DND-41 (cell line): Measurements from ENCODE around the gene VPS16.

Experiments used
- ATAC-seq: fragments of 200-7000 bp; cut with Tn5 transposase; 3 replicates; pipeline ENCODE4 v1.9.1; 2021; ENCODE audit warnings: low read depth; ENCODE audit not compliant: insufficient read depth
- DNase-seq: peaks from one replicate; pipeline ENCODE4 v3.0.0-alpha.2; 2020
- H2AFZ ChIP-seq: 2 replicates; pipeline ENCODE4 v1.6.0; 2012; ENCODE audit warnings: low read depth, low read length
- H3K27ac ChIP-seq: 2 replicates; pipeline ENCODE4 v1.5.1; 2012; ENCODE audit warnings: low read length, inconsistent platforms
- H3K27me3 ChIP-seq: fragments of 200-600 bp; sonication (generic); 2 replicates; pipeline ENCODE4 v1.6.0; 2012; ENCODE audit warnings: low read length, mild to moderate bottlenecking, inconsistent platforms; ENCODE audit not compliant: insufficient read depth, poor library complexity
- H3K36me3 ChIP-seq: 2 replicates; pipeline ENCODE4 v1.5.1; 2012; ENCODE audit warnings: low read length, inconsistent platforms; ENCODE audit not compliant: insufficient read depth
- H3K4me1 ChIP-seq: 2 replicates; pipeline ENCODE4 v1.5.1; 2012; ENCODE audit warnings: mild to moderate bottlenecking, low read length; ENCODE audit not compliant: insufficient read depth
- H3K4me2 ChIP-seq: 2 replicates; pipeline ENCODE4 v1.6.0; 2012; ENCODE audit warnings: mild to moderate bottlenecking, moderate library complexity, low read length, inconsistent platforms; ENCODE audit not compliant: insufficient read depth
- H3K4me3 ChIP-seq, 2 experiments: fragments of 200-600 bp in 1 of 2; shearing (Covaris generic) in 1 of 2; 2 replicates each; pipeline ENCODE4 v1.5.1; 2012 to 2016; ENCODE audit warnings: inconsistent platforms in 2 of 2, low read length in 2 of 2, mild to moderate bottlenecking in 2 of 2, low read depth in 1 of 2, moderate library complexity in 1 of 2
- H3K79me2 ChIP-seq: 2 replicates; pipeline ENCODE4 v1.6.0; 2012; ENCODE audit warnings: low read length, inconsistent platforms; ENCODE audit not compliant: insufficient read depth
- H3K9ac ChIP-seq: 2 replicates; pipeline ENCODE4 v1.6.0; 2012; ENCODE audit warnings: low read depth, mild to moderate bottlenecking, inconsistent platforms, low read length, moderate library complexity
- H3K9me3 ChIP-seq: 2 replicates; pipeline ENCODE4 v1.5.1; 2012; ENCODE audit warnings: low read length, moderate library complexity, mild to moderate bottlenecking, inconsistent platforms; ENCODE audit not compliant: insufficient read depth, severe bottlenecking
- H4K20me1 ChIP-seq: 2 replicates; pipeline ENCODE4 v1.6.0; 2012; ENCODE audit warnings: low read length; ENCODE audit not compliant: insufficient read depth
- EZH2 ChIP-seq: IDR thresholded peaks from 3 replicates; pipeline ENCODE4 v1.6.1; 2012; ENCODE audit warnings: borderline replicate concordance, low read depth, mild to moderate bottlenecking, moderate library complexity, low read length, inconsistent platforms; ENCODE audit not compliant: severe bottlenecking
- TF ChIP-seq, protein P1 (sequence below): IDR thresholded peaks from 2 replicates; pipeline ENCODE4 v1.5.1; 2012; ENCODE audit warnings: borderline replicate concordance, low read length, moderate library complexity, mild to moderate bottlenecking; ENCODE audit not compliant: poor library complexity, severe bottlenecking; ENCODE audit errors: extremely low read depth

VPS16 gene

DNA sequence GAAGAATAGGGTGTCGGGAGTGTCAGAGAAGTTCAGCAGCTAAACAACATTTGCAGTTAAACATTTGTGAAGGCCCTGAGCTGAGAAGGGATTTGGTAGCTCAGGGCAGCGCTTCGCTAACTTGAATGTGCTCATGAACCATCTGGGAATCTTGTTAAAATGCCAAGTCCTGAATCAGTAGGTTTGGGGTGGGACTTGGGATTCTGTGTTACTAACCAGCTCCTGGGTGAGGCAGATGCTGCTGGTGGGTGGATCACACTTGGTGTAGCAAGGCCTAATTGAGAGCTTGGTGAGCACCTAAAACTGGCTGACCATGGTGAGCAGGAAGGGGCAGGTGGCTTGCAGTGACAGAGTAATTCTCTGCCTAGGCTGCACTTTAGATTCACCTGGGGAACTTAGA is 38.6 kb downstream of the VPS16 start:
- H2AFZ ChIP-seq: no peak overlapping the region
- peaks cover 53% of the 10 kb centered on the region for H4K20me1 ChIP-seq
- H3K9me3 ChIP-seq: no peaks in the 10 kb centered on the region
- no peak for DNase-seq
- H3K9ac ChIP-seq: no peak overlapping the region
- H3K79me2 ChIP-seq: peaks cover 94% of the 10 kb centered on the region
- H3K27me3 ChIP-seq: no peaks in the 10 kb centered on the region
- peaks cover 20% of the 10 kb centered on the region for H3K36me3 ChIP-seq
- H3K4me2 ChIP-seq: no peak overlapping the region
- no peak overlapping the region for H3K27ac ChIP-seq
- H3K4me3 ChIP-seq: no peak overlapping the region
- ATAC-seq: no peak
- peaks cover 26% of the 10 kb centered on the region for H3K4me1 ChIP-seq
- no peak for TF ChIP-seq EZH2
- TF ChIP-seq, protein P1, sequence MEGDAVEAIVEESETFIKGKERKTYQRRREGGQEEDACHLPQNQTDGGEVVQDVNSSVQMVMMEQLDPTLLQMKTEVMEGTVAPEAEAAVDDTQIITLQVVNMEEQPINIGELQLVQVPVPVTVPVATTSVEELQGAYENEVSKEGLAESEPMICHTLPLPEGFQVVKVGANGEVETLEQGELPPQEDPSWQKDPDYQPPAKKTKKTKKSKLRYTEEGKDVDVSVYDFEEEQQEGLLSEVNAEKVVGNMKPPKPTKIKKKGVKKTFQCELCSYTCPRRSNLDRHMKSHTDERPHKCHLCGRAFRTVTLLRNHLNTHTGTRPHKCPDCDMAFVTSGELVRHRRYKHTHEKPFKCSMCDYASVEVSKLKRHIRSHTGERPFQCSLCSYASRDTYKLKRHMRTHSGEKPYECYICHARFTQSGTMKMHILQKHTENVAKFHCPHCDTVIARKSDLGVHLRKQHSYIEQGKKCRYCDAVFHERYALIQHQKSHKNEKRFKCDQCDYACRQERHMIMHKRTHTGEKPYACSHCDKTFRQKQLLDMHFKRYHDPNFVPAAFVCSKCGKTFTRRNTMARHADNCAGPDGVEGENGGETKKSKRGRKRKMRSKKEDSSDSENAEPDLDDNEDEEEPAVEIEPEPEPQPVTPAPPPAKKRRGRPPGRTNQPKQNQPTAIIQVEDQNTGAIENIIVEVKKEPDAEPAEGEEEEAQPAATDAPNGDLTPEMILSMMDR: no peak

DNA sequence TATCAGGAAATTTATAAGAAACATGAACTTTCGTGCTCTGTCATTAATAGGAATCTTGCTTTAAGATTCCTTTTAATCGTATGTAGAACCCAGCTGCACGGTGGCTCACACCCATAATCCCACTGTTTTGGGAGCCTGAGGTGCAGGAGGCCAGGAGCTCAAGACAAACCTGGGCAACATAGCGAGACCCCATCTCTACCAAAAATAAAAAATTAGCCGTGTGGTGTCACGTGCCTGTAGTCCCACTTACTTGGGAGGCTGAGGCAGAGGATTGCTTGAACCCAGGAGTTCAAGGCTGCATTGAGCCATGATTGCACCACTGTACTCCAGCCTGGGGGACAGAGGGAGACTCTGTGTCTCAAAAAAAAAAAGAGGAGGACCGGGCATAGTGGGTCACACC is 40.1 kb downstream of the VPS16 start:
- Histone ChIP-seq H3K9ac (no peak overlapping the region), H3K4me3 (no peak overlapping the region), H3K9me3 (no peaks in the 10 kb centered on the region), H2AFZ (no peak overlapping the region), H4K20me1 (peaks cover 56% of the 10 kb centered on the region), H3K27ac (no peak overlapping the region), H3K36me3 (peaks cover 9% of the 10 kb centered on the region), H3K4me1 (peaks cover 11% of the 10 kb centered on the region), H3K27me3 (no peaks in the 10 kb centered on the region), H3K4me2 (no peak overlapping the region), H3K79me2 (peaks cover 93% of the 10 kb centered on the region)
- no peak for TF ChIP-seq EZH2
- TF ChIP-seq, protein P1: no peak
- ATAC-seq: no peak
- DNase-seq: no peak

DNA sequence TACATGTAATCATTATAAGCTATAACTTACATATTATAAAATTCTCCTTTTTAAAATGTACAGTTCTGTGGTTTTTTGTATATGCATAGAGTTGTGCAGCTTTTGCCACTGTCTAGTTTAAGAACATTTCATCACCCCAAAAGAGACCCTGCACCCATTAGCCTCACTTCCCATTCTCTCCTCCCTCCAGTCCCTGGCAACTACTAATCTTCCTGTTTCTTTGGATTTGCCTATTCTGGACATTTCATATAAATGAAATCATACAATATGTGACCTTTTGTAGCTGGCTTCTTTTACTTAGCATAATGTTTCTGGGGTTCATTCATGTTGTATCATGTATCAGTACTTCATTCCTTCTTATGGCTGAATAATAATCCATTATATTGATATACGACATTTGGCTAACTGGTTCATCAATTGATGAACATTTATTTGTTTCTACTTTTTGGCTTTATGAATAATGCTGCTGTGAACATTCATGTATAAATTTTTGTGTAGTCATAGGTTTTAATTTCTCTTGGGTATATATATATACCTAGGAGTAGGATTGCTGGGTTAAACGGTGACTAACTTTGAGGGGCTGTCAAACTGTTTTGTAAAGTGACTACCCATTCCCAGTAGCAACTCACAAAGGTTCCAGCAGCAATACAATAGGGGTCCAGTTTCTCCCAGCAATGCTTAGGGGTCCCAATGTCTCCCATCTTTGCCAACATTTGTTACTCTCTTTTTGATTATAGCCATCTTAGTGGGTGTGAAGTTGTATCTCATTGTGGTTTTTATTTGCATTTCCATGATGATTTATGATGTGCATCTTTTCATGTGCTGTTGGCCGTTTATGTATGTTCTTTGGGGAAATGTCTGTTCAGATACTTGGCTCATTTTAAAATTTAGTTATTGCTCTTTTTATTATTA is 43.4 kb downstream of the VPS16 start:
- Histone ChIP-seq H3K4me2 (no peak overlapping the region), H4K20me1 (peaks cover 63% of the 10 kb centered on the region), H3K9ac (no peak overlapping the region), H3K79me2 (peaks cover 92% of the 10 kb centered on the region), H3K27ac (no peak overlapping the region), H3K4me1 (no peaks in the 10 kb centered on the region), H3K4me3 (no peak overlapping the region), H2AFZ (no peak overlapping the region), H3K27me3 (no peaks in the 10 kb centered on the region), H3K9me3 (no peaks in the 10 kb centered on the region), H3K36me3 (no peaks in the 10 kb centered on the region; the same call in 1 of the 2 replicates)
- ATAC-seq (no peak), DNase-seq (no peak)
- no peak for TF ChIP-seq EZH2

DNA sequence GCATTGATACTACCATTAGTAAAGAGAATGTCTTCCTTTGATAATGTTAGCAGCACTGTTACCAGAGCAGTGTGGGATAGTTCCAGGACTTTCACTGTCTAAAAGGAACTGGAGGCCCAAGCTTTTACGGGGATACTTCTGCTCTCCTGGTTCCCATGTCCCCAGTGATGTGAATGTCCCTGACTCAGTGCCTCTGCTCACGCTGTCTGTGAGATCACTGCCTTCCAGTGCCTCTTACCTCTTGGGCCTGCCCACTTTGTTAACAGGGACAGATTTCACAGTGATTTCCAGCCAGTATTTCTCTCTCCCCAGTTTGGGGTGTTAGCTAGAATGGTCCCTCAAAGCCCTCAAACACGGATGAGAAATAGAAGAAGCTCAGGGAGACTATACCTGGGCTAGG is 47.2 kb downstream of the VPS16 start:
- Histone ChIP-seq H2AFZ (no peak overlapping the region), H4K20me1 (peaks cover 58% of the 10 kb centered on the region), H3K27me3 (no peaks in the 10 kb centered on the region), H3K4me2 (no peak overlapping the region), H3K4me1 (no peaks in the 10 kb centered on the region), H3K27ac (no peak overlapping the region), H3K79me2 (peaks cover 91% of the 10 kb centered on the region), H3K36me3 (no peaks in the 10 kb centered on the region; the same call in 1 of the 2 replicates), H3K4me3 (no peak overlapping the region), H3K9ac (no peak overlapping the region), H3K9me3 (no peaks in the 10 kb centered on the region)
- TF ChIP-seq, protein P1: no peak
- TF ChIP-seq EZH2: no peak
- DNase-seq (no peak), ATAC-seq (no peak)
